ENCODE measurements around the gene GPR151. TPM values are rescaled to one million over a fixed set of nuclear protein-coding genes. Genes with fewer than 3 reads are reported as not detected.

GPR151 gene
- total RNA-seq, 1 donor from 2014 or later = not detected

DNA sequence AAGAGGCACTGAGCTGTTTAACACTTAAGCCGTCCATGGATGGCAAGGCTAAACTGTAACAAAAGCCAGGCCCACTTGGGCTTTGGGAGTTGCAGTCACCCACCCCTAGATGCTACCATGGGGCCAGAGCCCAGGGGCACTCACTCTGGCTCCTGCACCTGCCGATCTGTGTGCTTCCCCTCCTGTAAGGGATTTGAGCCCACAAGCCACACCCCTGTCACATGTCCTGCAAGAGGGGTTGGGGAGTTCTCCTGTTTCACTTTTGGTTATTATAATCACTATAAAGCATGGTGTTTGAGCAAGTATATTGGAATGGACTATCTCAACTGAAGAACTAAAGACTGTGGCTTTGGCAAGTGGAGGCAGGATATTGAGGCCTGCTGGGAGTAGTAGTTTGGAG is 14.0 kb upstream of the GPR151 start:
- no peaks in the 10 kb centered on the region for H3K9me3 Mint-ChIP-seq (ENCODE audit: low read depth)
- no peak overlapping the region for H3K27ac Mint-ChIP-seq (ENCODE audit: unreplicated experiment)
- no peaks in the 10 kb centered on the region for H3K36me3 Mint-ChIP-seq (ENCODE audit: low read depth)
- no peak overlapping the region for H3K4me3 Mint-ChIP-seq (ENCODE audit: unreplicated experiment)
- peaks cover 9% of the 10 kb centered on the region for H3K27me3 Mint-ChIP-seq (ENCODE audit: low read depth)
- peaks cover 4% of the 10 kb centered on the region for H3K4me1 Mint-ChIP-seq (ENCODE audit: low read depth)
- no peak for DNase-seq (ENCODE audit: low spot score)
- TF ChIP-seq, protein P1, sequence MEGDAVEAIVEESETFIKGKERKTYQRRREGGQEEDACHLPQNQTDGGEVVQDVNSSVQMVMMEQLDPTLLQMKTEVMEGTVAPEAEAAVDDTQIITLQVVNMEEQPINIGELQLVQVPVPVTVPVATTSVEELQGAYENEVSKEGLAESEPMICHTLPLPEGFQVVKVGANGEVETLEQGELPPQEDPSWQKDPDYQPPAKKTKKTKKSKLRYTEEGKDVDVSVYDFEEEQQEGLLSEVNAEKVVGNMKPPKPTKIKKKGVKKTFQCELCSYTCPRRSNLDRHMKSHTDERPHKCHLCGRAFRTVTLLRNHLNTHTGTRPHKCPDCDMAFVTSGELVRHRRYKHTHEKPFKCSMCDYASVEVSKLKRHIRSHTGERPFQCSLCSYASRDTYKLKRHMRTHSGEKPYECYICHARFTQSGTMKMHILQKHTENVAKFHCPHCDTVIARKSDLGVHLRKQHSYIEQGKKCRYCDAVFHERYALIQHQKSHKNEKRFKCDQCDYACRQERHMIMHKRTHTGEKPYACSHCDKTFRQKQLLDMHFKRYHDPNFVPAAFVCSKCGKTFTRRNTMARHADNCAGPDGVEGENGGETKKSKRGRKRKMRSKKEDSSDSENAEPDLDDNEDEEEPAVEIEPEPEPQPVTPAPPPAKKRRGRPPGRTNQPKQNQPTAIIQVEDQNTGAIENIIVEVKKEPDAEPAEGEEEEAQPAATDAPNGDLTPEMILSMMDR (IDR thresholded peaks at IDR 0.05) = no peak

GRCh38 chr5:146528236-146528635 is 12.2 kb upstream of the GPR151 start:
- TF ChIP-seq, protein P1 (IDR thresholded peaks at IDR 0.05) = peak; percentile 67
- H3K9me3 Mint-ChIP-seq (ENCODE audit: low read depth) = no peaks in the 10 kb centered on the region
- no peak overlapping the region for H3K4me3 Mint-ChIP-seq (ENCODE audit: unreplicated experiment)
- H3K4me1 Mint-ChIP-seq (ENCODE audit: low read depth) = peaks cover under 1% of the 10 kb centered on the region
- peaks cover 15% of the 10 kb centered on the region for H3K27me3 Mint-ChIP-seq (ENCODE audit: low read depth)
- H3K36me3 Mint-ChIP-seq (ENCODE audit: low read depth) = no peaks in the 10 kb centered on the region
- DNase-seq (ENCODE audit: low spot score) = no peak
- no peak overlapping the region for H3K27ac Mint-ChIP-seq (ENCODE audit: unreplicated experiment)

- no peaks in the 10 kb centered on the region for H3K36me3 Mint-ChIP-seq (ENCODE audit: low read depth)
- H3K4me3 Mint-ChIP-seq (ENCODE audit: unreplicated experiment) = no peak overlapping the region
These were observed 11.8 kb upstream of the GPR151 start for GRCh38 chr5:146527785-146528184.

DNA sequence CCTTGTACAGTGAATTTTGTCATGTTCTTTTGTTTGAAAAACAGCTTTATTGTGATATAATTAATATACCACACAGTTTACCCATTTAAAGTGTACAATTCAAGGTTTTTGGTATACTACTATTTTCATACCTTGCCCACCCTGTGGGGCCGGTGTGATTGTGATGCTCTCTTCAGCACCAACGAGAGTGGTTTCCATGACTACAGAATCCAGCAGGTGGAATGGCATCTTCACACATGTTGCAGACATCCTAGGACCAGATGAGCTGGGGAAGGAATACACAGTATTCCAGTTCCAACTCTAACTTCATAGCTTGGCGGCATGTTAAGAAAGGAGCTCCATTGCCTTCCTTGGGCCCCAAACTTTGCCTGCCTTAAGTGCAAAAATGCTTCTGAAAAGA is 7.7 kb upstream of the GPR151 start:
- Mint-ChIP-seq H3K27ac (ENCODE audit: unreplicated experiment) (no peak overlapping the region), H3K9me3 (ENCODE audit: low read depth) (no peaks in the 10 kb centered on the region), H3K4me1 (ENCODE audit: low read depth) (no peaks in the 10 kb centered on the region), H3K4me3 (ENCODE audit: unreplicated experiment) (no peak overlapping the region), H3K27me3 (ENCODE audit: low read depth) (peaks cover 21% of the 10 kb centered on the region), H3K36me3 (ENCODE audit: low read depth) (no peaks in the 10 kb centered on the region)
- no peak for DNase-seq (ENCODE audit: low spot score)
- TF ChIP-seq, protein P1 (IDR thresholded peaks at IDR 0.05) = no peak

More at GRCh38 chr5:146527785-146528184, 11.8 kb upstream of the GPR151 start:
- Mint-ChIP-seq H3K27me3 (ENCODE audit: low read depth) (peaks cover 18% of the 10 kb centered on the region), H3K27ac (ENCODE audit: unreplicated experiment) (no peak overlapping the region), H3K9me3 (ENCODE audit: low read depth) (no peaks in the 10 kb centered on the region), H3K4me1 (ENCODE audit: low read depth) (no peaks in the 10 kb centered on the region)
- TF ChIP-seq, protein P1 (IDR thresholded peaks at IDR 0.05) = no peak
- no peak for DNase-seq (ENCODE audit: low spot score)

- no peak for DNase-seq (ENCODE audit: low spot score)
- H3K27ac Mint-ChIP-seq (ENCODE audit: unreplicated experiment) = no peak overlapping the region
- H3K4me3 Mint-ChIP-seq (ENCODE audit: unreplicated experiment) = no peak overlapping the region
- H3K4me1 Mint-ChIP-seq (ENCODE audit: low read depth) = no peaks in the 10 kb centered on the region
- TF ChIP-seq, protein P1 (IDR thresholded peaks at IDR 0.05) = no peak
- H3K9me3 Mint-ChIP-seq (ENCODE audit: low read depth) = no peaks in the 10 kb centered on the region
- no peaks in the 10 kb centered on the region for H3K36me3 Mint-ChIP-seq (ENCODE audit: low read depth)
- peaks cover 13% of the 10 kb centered on the region for H3K27me3 Mint-ChIP-seq (ENCODE audit: low read depth)
These were observed 5.6 kb upstream of the GPR151 start for GRCh38 chr5:146521403-146522106.
